GM23338 (cell line): ENCODE data around the gene CLNK. TPM values are rescaled to one million over a fixed set of nuclear protein-coding genes. Genes with fewer than 3 reads are reported as not detected.

Experiments used
- CTCF ChIP-seq, 2 experiments: fragments of 200-600 bp in 1 of 2; sonication (generic) in 1 of 2; conservative IDR thresholded peaks; 2 replicates each; pipeline versions ENCODE4 v1.5.1 to v1.6.1; 2016 to 2017; ENCODE audit warnings: antibody characterized with exemption in 2 of 2, low read depth in 2 of 2, mild to moderate bottlenecking in 2 of 2, moderate library complexity in 1 of 2
- EZH2phosphoT487 ChIP-seq: fragments of 200-600 bp; sonication (generic); IDR thresholded peaks from one replicate; pipeline ENCODE4 v1.8.1; 2018; ENCODE audit warnings: antibody characterized with exemption; ENCODE audit not compliant: unreplicated experiment
- POLR2AphosphoS5 ChIP-seq: IDR thresholded peaks from 2 replicates; pipeline ENCODE4 v1.6.1; 2016; ENCODE audit warnings: antibody characterized with exemption, low read depth
- REST ChIP-seq: IDR thresholded peaks from one replicate; pipeline ENCODE4 v1.6.1; 2018; ENCODE audit warnings: antibody characterized with exemption; ENCODE audit not compliant: unreplicated experiment
- ZNF462 ChIP-seq: fragments of 250-450 bp; sonication (Bioruptor Pico); IDR thresholded peaks from 2 replicates; pipeline ENCODE4 v1.5.0; 2020; ENCODE audit warnings: mild to moderate bottlenecking, moderate library complexity
- polyA plus RNA-seq: library from polyadenylated mRNA; unstranded; fragments of >200 nt; fragmentation: Nextera tagmentation; extraction: Ambion mirVana; gene quantifications from 2 replicates; pipeline ENCODE4 v1.2.1, GENCODE V29; 2016
- total RNA-seq: library from RNA; depleted of rRNA; stranded (reverse); fragments of >200 nt; shearing (Covaris generic); gene quantifications from 2 replicates; pipeline ENCODE4 v1.2.3, GENCODE V29; 2014

CLNK gene
- total and polyA plus RNA-seq, 2 experiments from 2014 or later = not detected

- TF ChIP-seq ZNF462 (CRISPR knock-in tag) (no peak), CTCF (conservative IDR thresholded peaks at IDR 0.05; ENCODE audit: low read depth in 2 of 2) (no peak), POLR2AphosphoS5 (no peak), REST (no peak), EZH2phosphoT487 (no peak)
These were observed 149.7 kb downstream of the CLNK start (continued) for GRCh38 chr4:10534820-10535219.
